Measurements from ENCODE around the gene CARS1. TPM values are rescaled to one million over a fixed set of nuclear protein-coding genes. Genes with fewer than 3 reads are reported as not detected.

The CARS1 gene
- total and polyA plus RNA-seq, 9 of the 15 experiments (the other 6 are each of a cell fraction or from before 2014, with no cell fraction given): 14.4 to 106 (median 73.6) TPM

- TF ChIP-seq JUND (IDR thresholded peaks at IDR 0.05; ENCODE audit: borderline replicate concordance, low read depth, low read length) (no peak), JUND (tag; IDR thresholded peaks at IDR 0.05; ENCODE audit: borderline replicate concordance, low read depth, low read length) (no peak), CBFA2T2 (conservative IDR thresholded peaks at IDR 0.05) (no peak), KAT7 (CRISPR knock-in tag; IDR thresholded peaks at IDR 0.05; ENCODE audit: borderline replicate concordance) (peak; percentile 65; the same call in 1 of the 2 replicates), HMBOX1 (IDR thresholded peaks at IDR 0.05) (peak; percentile 65), ELF1 (tag; IDR thresholded peaks at IDR 0.05) (0 out of 2 replicates have a peak, but pooled peaks have one; percentile 15), ZNF639 (CRISPR knock-in tag; conservative IDR thresholded peaks at IDR 0.05 in 1 of 2, IDR thresholded peaks at IDR 0.05 in 1 of 2) (no peak), PRMT5 (CRISPR knock-in tag; IDR thresholded peaks at IDR 0.05) (no peak), ZBTB5 (IDR thresholded peaks at IDR 0.05) (no peak), ATF1 (CRISPR knock-in tag; IDR thresholded peaks at IDR 0.05) (no peak), ATF1 (tag; IDR thresholded peaks at IDR 0.05) (0 out of 2 replicates have a peak, but pooled peaks have one; percentile 15), SAP30 (IDR thresholded peaks at IDR 0.05; ENCODE audit: borderline replicate concordance, insufficient read depth, low read depth, low read length, poor library complexity, severe bottlenecking) (peak; percentile 53), TAF9B (IDR thresholded peaks at IDR 0.05; ENCODE audit: partially characterized antibody) (peak; percentile 10)
- TF ChIP-seq, protein P1, sequence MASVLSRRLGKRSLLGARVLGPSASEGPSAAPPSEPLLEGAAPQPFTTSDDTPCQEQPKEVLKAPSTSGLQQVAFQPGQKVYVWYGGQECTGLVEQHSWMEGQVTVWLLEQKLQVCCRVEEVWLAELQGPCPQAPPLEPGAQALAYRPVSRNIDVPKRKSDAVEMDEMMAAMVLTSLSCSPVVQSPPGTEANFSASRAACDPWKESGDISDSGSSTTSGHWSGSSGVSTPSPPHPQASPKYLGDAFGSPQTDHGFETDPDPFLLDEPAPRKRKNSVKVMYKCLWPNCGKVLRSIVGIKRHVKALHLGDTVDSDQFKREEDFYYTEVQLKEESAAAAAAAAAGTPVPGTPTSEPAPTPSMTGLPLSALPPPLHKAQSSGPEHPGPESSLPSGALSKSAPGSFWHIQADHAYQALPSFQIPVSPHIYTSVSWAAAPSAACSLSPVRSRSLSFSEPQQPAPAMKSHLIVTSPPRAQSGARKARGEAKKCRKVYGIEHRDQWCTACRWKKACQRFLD (CRISPR knock-in tag; IDR thresholded peaks at IDR 0.05): 0 out of 2 replicates have a peak, but pooled peaks have one; percentile 39
Observed at GRCh38 chr11:2990617-2991451, 66.4 kb downstream of the CARS1 start (continued).
